Left lung (tissue), 10 donors: ENCODE data around the gene ABLIM2. TPM values are rescaled to one million over a fixed set of nuclear protein-coding genes. Genes with fewer than 3 reads are reported as not detected.

Experiments
- ATAC-seq: fragments of 200-7000 bp; cut with Tn5 transposase; one replicate; pipeline ENCODE4 v1.9.1; 2020; ENCODE audit warnings: moderate library complexity
- DNase-seq, 4 donors: peaks; one replicate each; pipeline ENCODE4 v3.0.0-alpha.2; 2013 to 2020
- H3K27ac ChIP-seq, 2 donors: fragments of 200-600 bp; sonication (generic) in 1 of 2; one replicate each; pipeline versions ENCODE4 v1.5.0 to v1.8.0; 2020 to 2021
- H3K27me3 ChIP-seq, 2 donors: fragments of 200-600 bp; sonication (generic) in 1 of 2; one replicate each; pipeline versions ENCODE4 v1.5.0 to v1.8.0; 2020 to 2021
- H3K36me3 ChIP-seq, 2 donors: fragments of 200-600 bp; sonication (generic) in 1 of 2; one replicate each; pipeline versions ENCODE4 v1.5.0 to v1.8.0; 2020 to 2021
- H3K4me1 ChIP-seq, 2 donors: fragments of 200-600 bp; one replicate each; pipeline ENCODE4 v1.8.0; 2021
- H3K4me3 ChIP-seq, 2 donors: fragments of 200-600 bp; sonication (generic) in 1 of 2; one replicate each; pipeline versions ENCODE4 v1.5.0 to v1.8.0; 2020 to 2021; ENCODE audit warnings: mild to moderate bottlenecking in 1 of 2
- H3K9me3 ChIP-seq, 2 donors: fragments of 200-600 bp; sonication (generic) in 1 of 2; one replicate each; pipeline versions ENCODE4 v1.5.0 to v1.8.0; 2020 to 2021
- intact Hi-C, 2 donors: fragments of 100-400 bp; cut with DNase I; formaldehyde crosslinking; loops; one replicate each; pipeline versions ENCODE4 v1.11.2 to v1.14.2; 2022
- polyA plus RNA-seq, 6 donors: library from polyadenylated mRNA; unstranded; fragments of 120-200 nt; gene quantifications; one replicate each; pipeline ENCODE4 v1.2.1, GENCODE V29; 2013; ENCODE audit not compliant: insufficient read length in 6 of 6
- total RNA-seq, 2 donors: library from RNA; stranded (reverse); fragmentation: NEBNext Ultra II Directional; extraction: Animal tissue kit (Norgen Biotek cat#: 25700); gene quantifications; one replicate each; pipeline ENCODE4 v1.2.1, GENCODE V29; 2021
- TF ChIP-seq, protein P1 (sequence below), 2 donors: fragments of 200-600 bp; sonication (generic) in 1 of 2; IDR thresholded peaks; one replicate each; pipeline versions ENCODE4 v1.5.0 to v1.8.0; 2021; ENCODE audit warnings: antibody characterized with exemption in 2 of 2
- donor health status: DM: no; HTN: yes; CAD: no.
- donor health status: DM: no; HTN: no; CAD: no.

The ABLIM2 gene
- total and polyA plus RNA-seq, 8 donors: 5.7 to 10.2 (median 7.0) TPM

DNA sequence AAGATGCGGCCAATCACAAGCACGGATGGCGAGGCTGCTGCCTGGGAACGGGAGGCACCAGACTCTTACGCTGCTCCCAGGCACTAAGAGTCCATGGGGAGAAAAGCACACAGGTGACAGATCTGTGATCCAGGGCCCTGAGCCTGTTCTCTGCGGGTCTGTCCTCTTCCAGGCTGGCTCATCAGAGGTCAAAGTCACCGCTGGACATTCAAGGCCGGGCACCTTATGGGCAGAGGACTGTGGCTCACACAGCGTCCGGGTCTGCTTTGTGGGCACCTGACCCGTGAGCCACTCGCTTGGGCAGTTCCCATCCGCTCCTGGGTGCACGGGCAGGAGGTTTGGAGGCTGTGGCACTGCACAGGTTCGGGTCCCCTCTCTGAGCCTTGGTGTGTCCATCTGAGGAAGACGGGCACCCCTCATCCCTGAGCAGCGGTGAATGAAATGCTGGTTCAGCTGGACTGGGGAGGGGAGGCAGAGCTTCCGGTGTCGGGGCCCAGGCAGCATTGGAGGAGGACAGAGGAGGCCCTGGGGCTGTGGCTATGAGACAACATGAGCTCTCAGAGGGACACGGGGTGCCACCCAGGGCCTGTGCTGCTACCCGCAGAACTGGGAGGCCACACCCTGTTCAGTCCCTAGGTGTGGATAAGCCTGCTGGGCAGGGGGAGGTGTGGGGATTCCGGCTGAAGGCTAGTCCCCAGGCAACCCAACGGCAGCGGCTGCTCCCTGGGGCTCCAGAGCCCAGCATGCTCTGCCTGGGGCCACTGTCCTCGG is 157.7 kb downstream of the ABLIM2 start:
- TF ChIP-seq, protein P1, sequence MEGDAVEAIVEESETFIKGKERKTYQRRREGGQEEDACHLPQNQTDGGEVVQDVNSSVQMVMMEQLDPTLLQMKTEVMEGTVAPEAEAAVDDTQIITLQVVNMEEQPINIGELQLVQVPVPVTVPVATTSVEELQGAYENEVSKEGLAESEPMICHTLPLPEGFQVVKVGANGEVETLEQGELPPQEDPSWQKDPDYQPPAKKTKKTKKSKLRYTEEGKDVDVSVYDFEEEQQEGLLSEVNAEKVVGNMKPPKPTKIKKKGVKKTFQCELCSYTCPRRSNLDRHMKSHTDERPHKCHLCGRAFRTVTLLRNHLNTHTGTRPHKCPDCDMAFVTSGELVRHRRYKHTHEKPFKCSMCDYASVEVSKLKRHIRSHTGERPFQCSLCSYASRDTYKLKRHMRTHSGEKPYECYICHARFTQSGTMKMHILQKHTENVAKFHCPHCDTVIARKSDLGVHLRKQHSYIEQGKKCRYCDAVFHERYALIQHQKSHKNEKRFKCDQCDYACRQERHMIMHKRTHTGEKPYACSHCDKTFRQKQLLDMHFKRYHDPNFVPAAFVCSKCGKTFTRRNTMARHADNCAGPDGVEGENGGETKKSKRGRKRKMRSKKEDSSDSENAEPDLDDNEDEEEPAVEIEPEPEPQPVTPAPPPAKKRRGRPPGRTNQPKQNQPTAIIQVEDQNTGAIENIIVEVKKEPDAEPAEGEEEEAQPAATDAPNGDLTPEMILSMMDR (IDR thresholded peaks at IDR 0.05): no peak
- ATAC-seq: no peak
- Histone ChIP-seq H3K9me3 (no peaks in the 10 kb centered on the region), H3K27me3 (no peaks in the 10 kb centered on the region), H3K4me3 (no peak overlapping the region), H3K27ac (no peak overlapping the region), H3K4me1 (no peaks in the 10 kb centered on the region), H3K36me3 (peaks cover 0 to 8% of the 10 kb centered on the region in 2 donors)
- intact Hi-C loops: no loop called here
- peak in 1 of 4 donors; percentile 63 for DNase-seq

DNA sequence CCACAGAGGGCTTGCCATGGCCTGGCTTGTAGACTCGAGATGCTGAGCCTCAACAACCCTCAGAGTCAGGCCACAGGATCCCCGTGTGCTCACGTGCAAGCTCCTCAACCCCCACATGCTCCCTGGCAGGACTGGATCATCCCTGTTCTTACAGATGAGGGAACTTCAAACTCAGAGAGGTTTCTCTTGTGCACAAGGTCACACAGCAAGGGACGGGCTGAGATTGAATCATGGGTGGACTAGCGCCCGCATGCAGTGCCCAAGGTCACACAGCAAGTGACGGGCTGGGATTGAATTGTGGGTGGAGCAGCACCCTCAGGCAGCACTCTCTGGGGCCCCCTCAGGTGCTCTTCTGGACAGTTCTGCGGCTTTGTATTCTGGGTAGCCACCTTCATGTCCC is 158.4 kb downstream of the ABLIM2 start:
- intact Hi-C loops: no loop called here
- no peaks in the 10 kb centered on the region for H3K4me1 ChIP-seq
- no peaks in the 10 kb centered on the region for H3K9me3 ChIP-seq
- no peak for DNase-seq
- H3K27ac ChIP-seq: no peak overlapping the region
- H3K27me3 ChIP-seq: no peaks in the 10 kb centered on the region
- H3K4me3 ChIP-seq: no peak overlapping the region
- TF ChIP-seq, protein P1 (IDR thresholded peaks at IDR 0.05): no peak
- peaks cover 0 to 7% of the 10 kb centered on the region in 2 donors for H3K36me3 ChIP-seq
- ATAC-seq: no peak

DNA sequence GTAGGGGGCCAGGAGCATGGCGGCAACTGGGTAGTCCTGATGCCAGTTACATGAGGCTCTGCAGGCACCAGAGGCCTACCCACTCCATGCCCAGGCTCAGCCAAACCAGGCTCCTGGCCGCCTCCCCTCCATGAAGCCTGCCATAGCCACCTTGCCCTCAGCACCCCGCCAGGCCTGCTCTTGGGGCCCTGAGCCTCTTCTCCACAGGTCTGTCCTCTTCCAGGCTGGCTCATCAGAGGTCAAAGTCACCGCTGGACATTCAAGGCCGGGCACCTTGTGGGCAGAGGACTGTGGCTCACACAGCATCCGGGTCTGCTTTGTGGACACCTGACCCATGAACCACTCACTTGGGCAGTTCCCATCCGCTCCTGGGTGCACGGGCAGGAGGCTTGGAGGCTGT is 158.9 kb downstream of the ABLIM2 start:
- peak in 1 of 4 donors; percentile 56 for DNase-seq
- Histone ChIP-seq H3K9me3 (no peaks in the 10 kb centered on the region), H3K27ac (no peak overlapping the region), H3K4me3 (no peak overlapping the region), H3K4me1 (no peaks in the 10 kb centered on the region), H3K36me3 (peaks cover 0 to 2% of the 10 kb centered on the region in 2 donors), H3K27me3 (no peaks in the 10 kb centered on the region)
- TF ChIP-seq, protein P1 (IDR thresholded peaks at IDR 0.05): no peak
- intact Hi-C loops: no loop called here
- no peak for ATAC-seq

DNA sequence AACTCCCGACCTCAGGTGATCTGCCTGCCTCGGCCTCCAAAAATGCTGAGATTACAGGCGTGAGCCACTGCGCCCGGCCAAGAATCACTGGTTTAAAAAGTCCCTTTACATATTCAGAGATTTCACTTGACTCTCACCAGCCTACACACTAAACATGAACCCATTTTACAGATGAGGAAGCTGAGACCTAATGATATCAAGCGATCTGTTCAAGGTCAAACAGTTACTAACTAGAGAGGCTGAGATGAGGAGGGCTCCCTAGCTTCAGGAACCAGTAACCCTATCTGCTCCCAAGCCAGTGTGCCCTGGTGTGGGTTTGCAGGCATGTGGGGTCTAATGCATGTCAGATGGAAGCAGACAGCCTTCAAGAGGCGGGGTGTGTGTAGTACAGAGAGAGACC is 159.3 kb downstream of the ABLIM2 start:
- H3K4me3 ChIP-seq: no peak overlapping the region
- H3K36me3 ChIP-seq: no peaks in the 10 kb centered on the region
- H3K4me1 ChIP-seq: no peaks in the 10 kb centered on the region
- DNase-seq: no peak
- ATAC-seq: no peak
- intact Hi-C loops: no loop called here
- H3K27ac ChIP-seq: no peak overlapping the region
- H3K27me3 ChIP-seq: no peaks in the 10 kb centered on the region
- no peaks in the 10 kb centered on the region for H3K9me3 ChIP-seq
- TF ChIP-seq, protein P1 (IDR thresholded peaks at IDR 0.05): no peak

DNA sequence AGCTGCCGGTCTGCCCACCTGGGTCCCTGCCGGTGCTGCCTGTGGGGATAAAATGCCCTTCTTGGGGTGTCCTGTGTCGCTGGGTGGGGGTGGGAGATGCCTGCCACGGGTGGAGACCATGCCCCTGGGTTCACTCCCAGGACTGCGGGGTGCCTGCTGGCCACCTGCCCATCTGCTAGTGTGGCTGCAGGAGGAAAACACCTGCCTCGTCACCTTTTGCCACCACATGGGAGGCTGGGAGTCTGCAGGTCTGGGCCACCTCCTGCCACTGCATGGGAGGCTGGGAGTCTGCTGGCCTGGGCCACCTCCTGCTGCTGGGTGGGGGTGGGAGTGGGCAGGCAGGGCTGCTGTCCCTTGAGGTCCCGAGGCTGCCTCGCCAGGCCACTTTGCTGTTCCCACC is 160.2 kb downstream of the ABLIM2 start:
- no peaks in the 10 kb centered on the region for H3K27me3 ChIP-seq
- H3K4me3 ChIP-seq: no peak overlapping the region
- H3K27ac ChIP-seq: no peak overlapping the region
- DNase-seq: no peak
- no peak for ATAC-seq
- H3K4me1 ChIP-seq: no peaks in the 10 kb centered on the region
- intact Hi-C loops: no loop called here
- TF ChIP-seq, protein P1 (IDR thresholded peaks at IDR 0.05): no peak
- no peaks in the 10 kb centered on the region for H3K9me3 ChIP-seq
- no peaks in the 10 kb centered on the region for H3K36me3 ChIP-seq
